Coronary artery (tissue), 2 donors: ENCODE results near the gene ZNF764.
"Not testable (repeated sequence)": the region's sequence is repeated elsewhere in the genome, so short reads cannot be mapped to it uniquely, and the experiment has no call there.

ENCODE experiments used
- DNase-seq: peaks from one replicate; pipeline ENCODE4 v3.0.0-alpha.2; 2017; ENCODE audit warnings: low spot score
- H3K27ac ChIP-seq, 2 donors: fragments of 200-600 bp; sonication (generic); one replicate each; pipeline ENCODE4 v1.5.1; 2016 to 2019
- H3K4me3 ChIP-seq: fragments of 200-600 bp; sonication (generic); 2 replicates; pipeline ENCODE4 v1.5.1; 2016; ENCODE audit warnings: mild to moderate bottlenecking, moderate library complexity
- CTCF ChIP-seq: fragments of 200-600 bp; sonication (generic); IDR thresholded peaks from one replicate; pipeline ENCODE4 v1.5.1; 2019; ENCODE audit warnings: antibody characterized with exemption

ZNF764 gene

DNA sequence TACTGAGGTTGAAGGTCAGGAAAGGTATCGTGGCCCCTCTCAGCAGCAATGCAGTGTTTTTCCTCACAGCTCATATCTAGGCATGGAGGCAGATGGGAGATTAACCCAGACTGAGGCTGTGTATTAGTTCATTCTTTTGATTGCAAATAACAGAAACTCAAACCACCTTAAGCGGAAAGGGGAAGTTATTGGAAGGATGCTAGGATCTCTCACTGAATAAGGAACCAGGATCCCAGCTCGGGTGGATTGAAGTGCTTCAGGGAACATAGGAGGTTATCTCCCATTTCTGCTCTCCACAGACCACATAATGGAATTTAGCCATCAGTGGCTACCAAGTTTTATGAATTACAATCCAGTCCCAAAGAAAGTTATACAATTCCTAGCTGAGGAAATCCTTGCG lies 43.8 kb upstream of the ZNF764 start:
- DNase-seq = no peak
- Histone ChIP-seq H3K4me3 (no peak overlapping the region), H3K27ac (no peak overlapping the region)
- no peak for TF ChIP-seq CTCF

DNA sequence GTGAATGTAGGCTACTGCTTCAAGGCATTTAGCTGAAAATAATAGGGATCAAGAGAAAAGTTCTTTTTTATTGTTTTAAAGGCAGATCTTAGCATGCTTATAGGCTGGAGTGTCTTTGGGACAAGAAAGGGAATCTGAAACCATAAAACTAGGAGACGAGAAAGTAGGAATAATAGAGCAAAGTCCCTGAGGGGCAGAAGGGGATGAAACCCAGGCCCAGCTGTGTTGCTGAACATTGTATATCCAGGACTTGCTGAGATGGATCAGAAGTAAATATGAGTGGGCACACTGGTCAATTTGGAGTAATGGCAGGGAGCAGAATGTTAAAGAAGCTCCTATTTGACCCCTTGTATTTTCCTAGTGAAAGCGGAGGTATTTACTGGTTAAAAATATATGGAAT lies 42.8 kb upstream of the ZNF764 start:
- no peak overlapping the region for H3K4me3 ChIP-seq
- no peak for DNase-seq
- TF ChIP-seq CTCF = no peak
- no peak overlapping the region for H3K27ac ChIP-seq

DNA sequence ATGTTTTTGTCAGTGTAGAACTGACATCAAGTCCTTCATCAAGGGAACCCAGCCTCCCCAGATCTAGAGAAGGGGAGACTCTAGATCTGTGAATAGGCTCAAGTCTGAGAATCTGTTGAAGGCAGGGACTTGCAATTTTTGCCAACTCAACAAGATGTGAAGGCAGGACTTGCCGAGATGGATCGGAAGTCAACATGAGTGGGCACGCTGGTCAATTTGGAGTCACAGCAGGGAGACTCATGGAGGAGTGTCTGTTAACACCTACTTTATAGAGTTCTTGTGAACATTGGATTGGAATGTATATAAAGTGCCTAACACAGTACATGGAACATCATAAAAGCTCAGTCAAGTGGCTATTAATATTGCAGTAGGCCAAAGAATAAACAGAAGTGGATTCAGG lies 42.0 kb upstream of the ZNF764 start:
- H3K27ac ChIP-seq = no peak overlapping the region
- H3K4me3 ChIP-seq = no peak overlapping the region
- no peak for TF ChIP-seq CTCF
- DNase-seq = no peak

DNA sequence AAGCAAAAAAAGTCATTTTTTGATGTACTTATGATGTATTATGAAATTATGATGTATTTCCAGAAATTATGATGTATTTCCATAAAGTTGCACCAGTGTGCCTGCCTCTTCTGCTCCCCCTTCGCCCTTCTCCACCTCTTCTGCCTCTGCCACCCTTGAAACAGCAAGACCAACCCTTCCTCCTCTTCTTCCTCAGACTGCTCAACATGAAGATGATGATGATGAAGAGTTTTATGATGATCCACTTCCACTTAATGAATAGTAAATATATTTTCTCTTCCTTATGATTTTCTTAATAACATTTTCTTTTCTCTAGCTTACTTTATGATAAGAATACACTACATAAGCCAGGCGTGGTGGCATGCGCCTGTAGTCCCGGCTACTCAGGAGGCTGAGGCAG lies 34.7 kb upstream of the ZNF764 start:
- no peak for DNase-seq
- no peak for TF ChIP-seq CTCF
- Histone ChIP-seq H3K27ac (no peak overlapping the region), H3K4me3 (no peak overlapping the region)

DNA sequence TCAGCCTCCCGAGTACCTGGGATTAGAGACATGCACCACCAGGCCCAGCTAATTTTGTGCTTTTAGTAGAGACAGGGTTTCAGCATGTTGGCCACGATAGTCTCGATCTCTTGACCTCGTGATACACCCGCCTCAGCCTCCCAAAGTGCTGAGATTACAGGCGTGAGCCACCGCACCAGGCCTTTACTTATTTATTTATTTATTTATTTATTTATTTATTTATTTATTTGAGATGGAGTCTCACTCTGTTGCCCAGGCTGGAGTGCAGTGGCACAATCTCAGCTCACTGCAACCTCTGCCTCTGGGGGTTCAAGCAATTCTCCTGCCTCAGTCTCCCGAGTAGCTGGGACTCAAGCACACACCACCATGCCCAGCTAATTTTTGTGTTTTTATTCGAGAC lies 32.7 kb upstream of the ZNF764 start:
- not testable (repeated sequence) for H3K4me3 ChIP-seq, H3K27ac ChIP-seq, DNase-seq

DNA sequence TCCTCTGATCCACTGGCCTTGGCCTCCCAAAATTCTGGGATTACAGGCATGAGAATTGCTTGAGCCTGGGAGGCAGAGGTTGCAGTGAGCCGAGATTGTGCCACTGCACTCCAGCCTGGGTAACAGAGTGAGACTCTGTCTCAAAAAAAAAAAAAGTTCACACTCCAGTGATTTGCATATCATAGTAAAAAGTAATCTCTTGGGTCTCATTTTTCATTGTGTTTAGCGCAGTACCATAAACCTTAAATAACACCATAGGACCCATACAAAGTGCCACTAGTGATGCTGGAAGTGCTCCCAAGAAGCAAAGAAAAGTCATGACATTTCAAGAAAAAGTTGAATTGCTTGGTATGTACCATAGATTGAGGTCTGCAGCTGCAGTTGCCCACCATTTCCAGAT lies 31.4 kb upstream of the ZNF764 start:
- not testable (repeated sequence) for H3K27ac ChIP-seq, DNase-seq, H3K4me3 ChIP-seq

- Histone ChIP-seq H3K4me3 (no peak overlapping the region), H3K27ac (no peak overlapping the region)
- no peak for DNase-seq
- TF ChIP-seq CTCF = no peak
Observed at GRCh38 chr16:30588651-30589050, 30.5 kb upstream of the ZNF764 start.

DNA sequence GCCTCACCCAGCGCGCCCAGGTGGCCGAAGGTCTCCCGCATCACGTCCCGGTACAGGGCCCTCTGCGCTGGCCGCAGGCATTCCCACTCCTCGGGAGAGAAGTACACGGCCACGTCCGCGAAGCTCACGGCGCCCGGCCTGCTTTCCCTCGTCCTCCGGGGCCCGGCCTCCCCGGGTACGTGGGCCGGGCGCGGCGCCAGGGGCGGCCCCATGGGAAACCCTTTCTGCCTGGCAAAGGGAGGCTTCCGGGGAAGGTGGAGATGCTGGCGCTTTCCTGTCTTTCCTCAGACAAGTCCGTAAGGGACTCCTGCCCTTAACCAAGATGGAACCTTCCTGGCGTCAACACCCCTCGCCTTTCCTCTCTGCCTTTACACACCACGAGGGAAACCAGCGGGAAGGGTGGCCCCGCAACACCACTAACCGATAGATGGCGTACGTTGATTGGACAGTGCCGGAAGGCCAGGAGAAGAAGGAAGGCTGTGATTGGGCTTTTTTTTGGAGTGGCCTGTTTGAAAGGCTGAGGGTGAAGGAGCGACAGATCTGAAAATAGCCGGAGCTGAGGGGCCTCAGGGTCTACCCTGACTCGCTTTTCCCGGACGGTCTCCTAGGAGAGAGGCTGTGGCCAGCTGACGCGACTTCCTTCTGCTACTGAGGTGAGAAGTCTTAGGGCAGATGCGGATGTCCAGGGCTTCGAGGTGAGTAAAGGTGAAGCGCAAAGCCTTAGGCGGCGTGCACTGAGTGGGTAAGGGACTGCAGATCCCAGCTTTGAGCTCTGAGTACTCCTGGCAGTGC lies 27.4 kb upstream of the ZNF764 start, which contains the start of gene ZNF785:
Gene ZNF785 (minus strand): TSS at position 298 of the 792 bp plus-strand sequence. CDS start 86 bp downstream, at position 212.
- no peak for TF ChIP-seq CTCF
- peak; percentile 98 for DNase-seq
- peak within 1 kb of the TSS; percentile 87 for H3K4me3 ChIP-seq
- H3K27ac ChIP-seq = peak within 1 kb of the TSS; percentile 90 to 95
